ENCODE measurements around the gene TRAF4.
"Not testable (repeated sequence)": the region's sequence is repeated elsewhere in the genome, so short reads cannot be mapped to it uniquely, and the experiment has no call there.

The TRAF4 gene

DNA sequence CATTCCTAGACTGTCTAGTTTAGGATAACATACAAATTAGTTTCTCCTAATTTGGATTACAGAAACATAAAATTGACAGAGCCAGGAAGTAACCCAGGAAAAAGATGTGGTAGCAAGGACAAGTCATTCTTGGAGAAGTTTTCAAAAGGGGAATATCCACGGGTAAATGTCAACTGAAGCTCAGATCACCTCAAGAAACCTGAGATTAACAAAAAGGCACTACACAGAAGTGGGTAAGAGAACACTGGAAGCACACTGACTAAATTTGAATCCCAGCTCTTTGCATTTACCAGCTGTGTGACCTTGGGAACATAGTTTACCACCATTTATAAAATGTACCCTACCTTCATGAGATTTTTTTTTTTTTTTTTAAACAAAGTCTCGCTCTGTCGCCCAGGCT is 39.4 kb downstream of the TRAF4 start:
- no peak for DNase-seq (ENCODE audit: low read depth)
- TF ChIP-seq, protein P1, sequence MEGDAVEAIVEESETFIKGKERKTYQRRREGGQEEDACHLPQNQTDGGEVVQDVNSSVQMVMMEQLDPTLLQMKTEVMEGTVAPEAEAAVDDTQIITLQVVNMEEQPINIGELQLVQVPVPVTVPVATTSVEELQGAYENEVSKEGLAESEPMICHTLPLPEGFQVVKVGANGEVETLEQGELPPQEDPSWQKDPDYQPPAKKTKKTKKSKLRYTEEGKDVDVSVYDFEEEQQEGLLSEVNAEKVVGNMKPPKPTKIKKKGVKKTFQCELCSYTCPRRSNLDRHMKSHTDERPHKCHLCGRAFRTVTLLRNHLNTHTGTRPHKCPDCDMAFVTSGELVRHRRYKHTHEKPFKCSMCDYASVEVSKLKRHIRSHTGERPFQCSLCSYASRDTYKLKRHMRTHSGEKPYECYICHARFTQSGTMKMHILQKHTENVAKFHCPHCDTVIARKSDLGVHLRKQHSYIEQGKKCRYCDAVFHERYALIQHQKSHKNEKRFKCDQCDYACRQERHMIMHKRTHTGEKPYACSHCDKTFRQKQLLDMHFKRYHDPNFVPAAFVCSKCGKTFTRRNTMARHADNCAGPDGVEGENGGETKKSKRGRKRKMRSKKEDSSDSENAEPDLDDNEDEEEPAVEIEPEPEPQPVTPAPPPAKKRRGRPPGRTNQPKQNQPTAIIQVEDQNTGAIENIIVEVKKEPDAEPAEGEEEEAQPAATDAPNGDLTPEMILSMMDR (IDR thresholded peaks at IDR 0.05; ENCODE audit: low read length, missing control alignments), result no peak

DNA sequence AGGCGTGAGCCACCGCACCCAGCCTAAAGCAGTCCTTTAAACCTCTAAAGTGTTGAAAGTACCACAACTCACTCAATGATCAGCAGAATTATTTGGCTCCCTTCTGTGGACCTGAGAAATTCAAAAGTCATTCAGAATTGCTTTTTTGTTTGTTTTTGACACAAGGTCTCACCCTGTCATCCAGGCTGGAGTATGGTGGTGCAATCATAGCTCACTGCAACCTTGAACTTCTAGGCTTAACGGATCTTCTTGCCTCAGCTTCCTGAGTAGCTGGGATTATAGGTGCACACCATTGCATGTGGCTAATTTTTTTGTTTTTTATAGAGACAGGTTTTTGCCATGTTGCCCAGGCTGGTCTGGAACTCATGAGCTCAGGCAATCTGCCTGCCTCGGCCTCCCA is 44.3 kb downstream of the TRAF4 start:
- no peak overlapping the region for H3K4me3 ChIP-seq (replicated peaks; ENCODE audit: low read depth, low read length)
- TF ChIP-seq, protein P1 (IDR thresholded peaks at IDR 0.05; ENCODE audit: low read length, missing control alignments), result no peak
- DNase-seq (ENCODE audit: low read depth), result no peak

More for the DNA sequence above, 39.4 kb downstream of the TRAF4 start:
- no peak overlapping the region for H3K4me3 ChIP-seq (replicated peaks; ENCODE audit: low read depth, low read length)

DNA sequence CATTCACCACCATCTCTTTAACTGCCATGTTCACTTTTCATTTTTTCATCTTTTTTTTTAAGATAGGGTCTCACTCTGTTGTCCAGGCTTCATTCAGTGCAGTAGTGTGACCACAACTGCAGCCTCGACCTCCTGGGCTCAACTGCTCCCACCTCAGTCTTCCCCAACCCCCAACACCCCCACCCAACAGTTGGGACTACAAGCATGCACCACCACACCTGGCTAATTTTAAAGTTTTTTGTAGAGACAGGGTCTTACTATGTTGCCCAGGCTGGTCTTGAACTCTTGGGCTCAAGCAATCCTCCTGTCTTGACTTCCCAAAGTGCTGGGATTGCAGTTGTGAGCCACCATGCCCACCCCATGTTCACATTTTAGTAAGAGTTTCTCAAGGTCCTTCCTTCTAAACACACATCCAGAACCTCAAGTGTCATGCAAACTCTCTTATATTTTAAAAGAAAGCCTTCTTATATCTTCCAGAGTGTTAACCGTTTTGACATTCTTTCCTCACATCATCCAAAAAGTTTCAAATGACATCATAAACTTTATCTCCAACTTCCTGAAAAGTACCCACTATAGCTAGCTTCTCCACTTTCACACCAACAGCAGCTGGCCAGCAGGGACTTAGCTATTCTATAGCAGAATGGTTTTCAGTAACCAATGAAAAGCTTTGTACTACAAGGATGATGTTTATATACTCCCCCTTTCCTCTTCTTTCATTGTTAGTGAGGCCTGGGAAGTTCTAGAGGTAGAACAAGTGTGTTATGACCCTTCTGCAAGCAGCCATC is 49.3 kb downstream of the TRAF4 start:
- no peak overlapping the region for H3K4me3 ChIP-seq (replicated peaks; ENCODE audit: low read depth, low read length)
- TF ChIP-seq, protein P1 (IDR thresholded peaks at IDR 0.05; ENCODE audit: low read length, missing control alignments), result no peak
- peak; percentile 62 for DNase-seq (ENCODE audit: low read depth)

DNA sequence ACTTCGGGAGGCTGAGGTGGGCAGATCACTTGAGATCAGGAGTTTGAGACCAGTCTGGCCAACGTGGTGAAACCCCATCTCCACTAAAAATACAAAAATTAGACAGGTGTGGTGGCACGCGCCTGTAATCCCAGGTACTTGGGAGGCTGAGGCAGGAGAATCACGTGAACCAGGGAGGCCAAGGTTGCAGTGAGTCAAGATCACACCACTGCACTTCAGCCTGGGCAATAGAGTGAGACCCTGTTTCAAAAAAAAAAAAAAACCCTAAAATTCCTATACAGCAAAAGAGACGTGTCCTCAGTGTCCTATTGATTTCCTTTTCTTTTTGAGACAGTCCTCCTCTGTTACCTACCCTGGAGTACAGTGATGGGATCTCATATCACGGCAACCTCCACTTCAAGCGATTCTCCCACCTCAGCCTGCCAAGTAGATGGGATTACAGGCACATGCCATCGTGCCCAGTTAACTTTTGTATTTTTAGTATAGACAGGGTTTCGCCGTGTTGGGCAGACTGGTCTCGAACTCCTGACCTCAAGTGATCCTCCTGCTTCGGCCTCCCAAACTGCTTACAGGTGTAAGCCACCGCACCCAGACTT is 51.1 kb downstream of the TRAF4 start:
- DNase-seq (ENCODE audit: low read depth); H3K4me3 ChIP-seq (replicated peaks; ENCODE audit: low read depth, low read length): not testable (repeated sequence)

DNA sequence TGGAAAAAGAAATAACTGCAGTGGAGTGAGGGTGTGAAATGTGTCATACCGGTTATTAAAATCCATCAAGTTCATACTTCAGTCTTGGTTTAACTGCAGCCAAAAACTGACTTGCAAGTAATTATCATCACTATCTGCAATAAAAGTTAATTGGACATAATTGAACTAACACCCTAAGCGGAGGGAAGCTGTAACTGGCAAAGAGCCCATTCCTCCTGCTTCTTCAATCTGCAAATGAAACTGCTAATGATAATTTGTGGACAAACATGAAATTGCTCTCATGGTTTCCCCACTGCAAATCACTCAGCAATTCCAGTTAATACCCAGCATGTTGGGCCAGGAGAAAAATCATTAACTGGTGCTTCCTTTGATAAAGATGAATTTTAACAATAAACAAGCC is 52.3 kb downstream of the TRAF4 start:
- no peak overlapping the region for H3K4me3 ChIP-seq (replicated peaks; ENCODE audit: low read depth, low read length)
- DNase-seq (ENCODE audit: low read depth), result no peak
- TF ChIP-seq, protein P1 (IDR thresholded peaks at IDR 0.05; ENCODE audit: low read length, missing control alignments), result no peak
